Heart right ventricle (tissue), 16 donors: ENCODE measurements around the gene L3MBTL1. TPM values are rescaled to one million over a fixed set of nuclear protein-coding genes. Genes with fewer than 3 reads are reported as not detected.

Source experiments
- ATAC-seq, 8 donors: fragments of 200-7000 bp; cut with Tn5 transposase; one replicate each; pipeline ENCODE4 v1.9.1; 2020; ENCODE audit warnings: mild to moderate bottlenecking in 8 of 8, moderate library complexity in 8 of 8, moderate number of reproducible peaks in 1 of 8
- DNase-seq, 2 donors: peaks; one replicate each; pipeline ENCODE4 v3.0.0-alpha.2; 2020
- H3K27ac ChIP-seq, 10 donors: fragments of 200-600 bp; sonication (generic) in 2 of 10; one replicate each; pipeline versions ENCODE4 v1.5.0 to v1.8.0; 2020 to 2022; ENCODE audit warnings: mild to moderate bottlenecking in 3 of 10
- H3K27me3 ChIP-seq, 7 donors: fragments of 200-600 bp; one replicate each; pipeline ENCODE4 v1.8.0; 2021 to 2022; ENCODE audit warnings: mild to moderate bottlenecking in 2 of 7
- H3K36me3 ChIP-seq, 9 donors: fragments of 200-600 bp; sonication (generic) in 1 of 9; one replicate each; pipeline versions ENCODE4 v1.5.0 to v1.8.0; 2020 to 2022; ENCODE audit warnings: mild to moderate bottlenecking in 2 of 9
- H3K4me1 ChIP-seq, 9 donors: fragments of 200-600 bp; sonication (generic) in 1 of 9; one replicate each; pipeline versions ENCODE4 v1.5.0 to v1.8.0; 2020 to 2022; ENCODE audit warnings: mild to moderate bottlenecking in 4 of 9
- H3K4me3 ChIP-seq, 10 donors: fragments of 200-600 bp; sonication (generic) in 2 of 10; one replicate each; pipeline versions ENCODE4 v1.5.0 to v1.8.0; 2020 to 2022; ENCODE audit warnings: mild to moderate bottlenecking in 7 of 10, moderate library complexity in 2 of 10
- H3K9me3 ChIP-seq, 11 donors: fragments of 200-600 bp in 10 of 11; sonication (generic) in 2 of 11; one replicate each; pipeline versions ENCODE4 v1.5.0 to v1.8.0; 2013 to 2022; ENCODE audit warnings: mild to moderate bottlenecking in 2 of 11, control low read depth in 1 of 11, moderate library complexity in 1 of 11
- WGBS, 2 donors: extraction: QIAGEN DNeasy Blood & Tissue Kit; methylation state at CpG; one replicate each; pipeline ENCODE4 v1.1.7; 2013; ENCODE audit warnings: inconsistent platforms in 1 of 2; 5-methylcytosine and 5-hydroxymethylcytosine counted together
- intact Hi-C, 10 donors: fragments of 100-400 bp; cut with DNase I; formaldehyde crosslinking; loops; one replicate each; pipeline versions ENCODE4 v1.11.1 to v1.14.2; 2022
- polyA plus RNA-seq, 2 donors: library from polyadenylated mRNA; stranded (reverse); fragments of 200-250 nt; gene quantifications; one replicate each; pipeline ENCODE4 v1.2.3, GENCODE V29; 2013
- total RNA-seq, 10 donors: library from RNA; stranded (reverse); fragmentation: NEBNext Ultra II Directional in 3 of 10; extraction: Animal tissue kit (Norgen Biotek cat#: 25700) in 3 of 10; gene quantifications; one replicate each; pipeline versions ENCODE4 v1.2.1 to v1.2.4, GENCODE V29; 2021 to 2023
- TF ChIP-seq, protein P1 (sequence below), 9 donors: fragments of 200-600 bp; sonication (generic) in 2 of 9; IDR thresholded peaks; one replicate each; pipeline versions ENCODE4 v1.5.0 to v1.8.0; 2021 to 2022; ENCODE audit warnings: antibody characterized with exemption in 9 of 9, mild to moderate bottlenecking in 5 of 9, moderate library complexity in 1 of 9
- donor health status: Arrhythmogenic right ventricular cardiomyopathy.
- donor health status: ischemic (EF 13 %, LVEDD 7.1; RV severe dilation, severe dysfunction).
- donor health status: healthy with polysubstance abuse.
- donor health status: DM: no; HTN: yes; CAD: no.
- donor health status: DM: no; HTN: no; CAD: no.
- donor health status: ischemic (EF 25% LVEDD 6.9; RV normal size, moderate dysfunction).
- donor health status: ischemic (EF 25% LVEDD 5.7; RV mildly dilated, moderate dysfunction).
- donor health status: healthy.
- donor health status: DM: yes; HTN: yes; CAD: no.
- donor health status: Ischemic cardiomyopathy.
- donor health status: ischemic (EF 35%, LVEDD 5.7; RV mildly dilated, moderate dysfunction).
- donor health status: nonischemic (EF 11% LVEDD 7.7; RV severe dilation, severe dysfunction).
- donor health status: DM: yes; HTN: yes; CAD: no.
- donor health status: PGD.
- donor health status: ischemic (EF 29% LVEDD 5.4; RV normal size, mild dysfunction).
- donor health status: nonischemic (EF 23%, LVEDD 6.1; RV moderate dilation, normal function).

Gene L3MBTL1
- total and polyA plus RNA-seq, 12 donors = 1.2 to 9.0 (median 4.9) TPM

DNA sequence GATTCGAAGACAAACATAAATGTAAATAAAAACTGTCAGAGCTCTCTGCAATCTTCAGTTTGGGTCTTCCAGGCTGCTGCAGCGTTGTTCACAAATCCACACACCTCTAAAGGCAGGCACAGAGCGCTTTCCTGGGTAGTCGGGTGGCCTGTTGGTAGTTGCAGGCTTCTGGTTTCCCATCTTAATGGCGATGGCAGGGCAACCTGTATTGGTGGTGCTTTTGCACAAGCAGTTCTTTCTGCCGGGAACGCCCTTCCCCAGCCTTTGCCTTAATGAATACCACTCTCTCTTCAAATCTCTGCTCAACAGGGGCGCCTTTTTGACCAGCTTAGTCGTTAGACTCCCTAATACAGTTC lies 82.5 kb downstream of the L3MBTL1 start:
- intact Hi-C loops = loop anchor here in 4 of 10 donors (5.0 to 10.0 kb wide), 3 partner anchors 53 to 133 kb away; partner anchors contain the start of gene SRSF6 (in 1 of the 4)

DNA sequence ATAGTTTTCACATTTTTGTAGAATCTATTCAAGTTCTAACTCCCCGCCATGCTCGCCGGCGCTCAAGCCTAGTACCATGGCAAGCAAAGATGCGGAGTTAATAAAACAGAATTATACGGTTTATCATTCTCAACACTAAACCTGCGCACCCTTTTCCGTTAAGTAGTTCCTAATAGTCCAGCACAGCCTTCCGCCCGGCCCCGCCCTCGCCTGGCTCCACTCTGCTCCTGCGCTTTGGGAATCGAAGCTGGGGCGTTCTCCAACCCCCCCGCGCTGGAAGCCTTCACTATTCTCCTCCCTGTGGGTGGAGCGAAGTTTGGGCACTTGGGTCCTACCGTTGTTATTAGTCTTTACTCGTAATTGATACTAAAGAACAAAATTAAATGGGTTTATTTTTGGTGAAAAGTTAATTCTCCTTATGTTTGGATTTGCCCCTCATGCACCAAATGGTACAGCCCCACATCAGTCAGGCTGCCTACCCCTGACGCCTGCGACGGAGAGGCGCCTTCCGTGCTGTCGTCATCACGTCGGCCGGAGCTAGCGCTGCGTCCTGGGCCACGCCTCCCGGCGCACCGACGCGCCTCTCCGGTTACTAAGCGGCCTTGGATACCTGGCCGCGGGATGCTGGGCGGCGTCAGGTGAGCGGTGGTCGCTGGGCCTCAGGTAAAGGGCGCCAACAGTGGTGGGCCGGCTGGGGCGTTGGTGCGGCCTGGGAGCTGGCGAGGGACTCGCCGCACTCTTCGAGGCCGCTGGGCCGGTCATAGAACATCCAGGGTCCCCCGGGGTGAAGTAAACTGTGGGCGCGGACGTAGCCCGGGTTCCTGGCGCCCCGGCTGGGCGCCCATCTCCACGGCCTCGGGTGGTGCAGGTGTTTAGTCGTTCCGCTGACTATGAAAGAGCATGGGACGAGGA lies 83.2 kb downstream of the L3MBTL1 start, which contains the start of gene IFT52:
IFT52 (plus strand) TSS at position 546 of the 912 bp plus-strand sequence. CDS start 3,762 bp downstream, outside the sequence.
- Histone ChIP-seq H3K4me1 (peaks cover 0 to 20% (median 13%) of the 10 kb centered on the region in 9 donors), H3K9me3 (no peaks in the 10 kb centered on the region), H3K36me3 (peaks cover 0 to 23% (median 9%) of the 10 kb centered on the region in 9 donors), H3K27ac (peak within 1 kb of the TSS; percentile 44 to 92 (median 86)), H3K4me3 (peak within 1 kb of the TSS; percentile 60 to 97 (median 90)), H3K27me3 (no peaks in the 10 kb centered on the region)
- 0 to 1% methylated on average over 68 of the region's 68 CpGs for WGBS, 2 donors
- TF ChIP-seq, protein P1, sequence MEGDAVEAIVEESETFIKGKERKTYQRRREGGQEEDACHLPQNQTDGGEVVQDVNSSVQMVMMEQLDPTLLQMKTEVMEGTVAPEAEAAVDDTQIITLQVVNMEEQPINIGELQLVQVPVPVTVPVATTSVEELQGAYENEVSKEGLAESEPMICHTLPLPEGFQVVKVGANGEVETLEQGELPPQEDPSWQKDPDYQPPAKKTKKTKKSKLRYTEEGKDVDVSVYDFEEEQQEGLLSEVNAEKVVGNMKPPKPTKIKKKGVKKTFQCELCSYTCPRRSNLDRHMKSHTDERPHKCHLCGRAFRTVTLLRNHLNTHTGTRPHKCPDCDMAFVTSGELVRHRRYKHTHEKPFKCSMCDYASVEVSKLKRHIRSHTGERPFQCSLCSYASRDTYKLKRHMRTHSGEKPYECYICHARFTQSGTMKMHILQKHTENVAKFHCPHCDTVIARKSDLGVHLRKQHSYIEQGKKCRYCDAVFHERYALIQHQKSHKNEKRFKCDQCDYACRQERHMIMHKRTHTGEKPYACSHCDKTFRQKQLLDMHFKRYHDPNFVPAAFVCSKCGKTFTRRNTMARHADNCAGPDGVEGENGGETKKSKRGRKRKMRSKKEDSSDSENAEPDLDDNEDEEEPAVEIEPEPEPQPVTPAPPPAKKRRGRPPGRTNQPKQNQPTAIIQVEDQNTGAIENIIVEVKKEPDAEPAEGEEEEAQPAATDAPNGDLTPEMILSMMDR (IDR thresholded peaks at IDR 0.05) = peak in 3 of 9 donors; percentile 5 to 13 (median 6)
- intact Hi-C loops = loop anchor here in 4 of 10 donors (5.0 to 10.0 kb wide), 3 partner anchors 53 to 133 kb away; partner anchors contain the start of gene SRSF6 (in 1 of the 4)
- peak; percentile 99 to 100 (median 99) for ATAC-seq
- DNase-seq = peak; percentile 92 to 96

More for the DNA sequence above, 82.5 kb downstream of the L3MBTL1 start:
- peaks cover 0 to 17% (median 3%) of the 10 kb centered on the region in 9 donors for H3K36me3 ChIP-seq
- TF ChIP-seq, protein P1 (IDR thresholded peaks at IDR 0.05) = no peak
- peak in 5 of 8 donors; percentile 24 to 34 (median 31) for ATAC-seq
- DNase-seq = peak in 1 of 2 donors; percentile 10
- H3K4me1 ChIP-seq = peaks cover 0 to 20% (median 13%) of the 10 kb centered on the region in 9 donors
- H3K4me3 ChIP-seq = peak overlapping the region; percentile 60 to 97 (median 90)
- H3K9me3 ChIP-seq = no peaks in the 10 kb centered on the region
- 29 to 30% methylated on average over 9 of the region's 9 CpGs for WGBS, 2 donors
- H3K27ac ChIP-seq = peak overlapping the region; percentile 44 to 92 (median 86)
- H3K27me3 ChIP-seq = no peaks in the 10 kb centered on the region

Other genes starting within 250 kb of the L3MBTL1 start
- 10 to 100 TPM; 44.0 to 62.4 (median 47.8) TPM for gene SRSF6, start 49.8 kb upstream of the L3MBTL1 start, total RNA-seq
- gene SRSF6, start 49.8 kb upstream of the L3MBTL1 start, polyA plus RNA-seq = 10 to 100 TPM; 27.9 to 86.6 TPM
- gene SGK2, start 51.3 kb downstream of the L3MBTL1 start, total RNA-seq = 1 to 10 TPM in 2 of 10 donors, under 1 TPM in 5, not detected in 3; 0.09 to 3.1 (median 0.29) TPM
- 1 to 10 TPM in 1 of 2 donors, under 1 TPM in 1; 0.45 to 1.4 TPM for gene SGK2, start 51.3 kb downstream of the L3MBTL1 start, polyA plus RNA-seq
- gene IFT52, start 83.2 kb downstream of the L3MBTL1 start, total RNA-seq = 1 to 10 TPM; 5.2 to 8.0 (median 6.8) TPM
- 1 to 10 TPM; 8.0 to 8.9 TPM for gene IFT52, start 83.2 kb downstream of the L3MBTL1 start, polyA plus RNA-seq
- 1 to 10 TPM in 2 of 10 donors, under 1 TPM in 6, not detected in 2; 0.09 to 6.0 (median 0.27) TPM for gene MYBL2, start 159.4 kb downstream of the L3MBTL1 start, total RNA-seq
- under 1 TPM; 0.17 to 0.29 TPM for gene MYBL2, start 159.4 kb downstream of the L3MBTL1 start, polyA plus RNA-seq
- gene GTSF1L, start 219.3 kb downstream of the L3MBTL1 start, total RNA-seq = not detected
- not detected for gene GTSF1L, start 219.3 kb downstream of the L3MBTL1 start, polyA plus RNA-seq